ENCODE results near the gene LARGE2.

LARGE2 gene

DNA sequence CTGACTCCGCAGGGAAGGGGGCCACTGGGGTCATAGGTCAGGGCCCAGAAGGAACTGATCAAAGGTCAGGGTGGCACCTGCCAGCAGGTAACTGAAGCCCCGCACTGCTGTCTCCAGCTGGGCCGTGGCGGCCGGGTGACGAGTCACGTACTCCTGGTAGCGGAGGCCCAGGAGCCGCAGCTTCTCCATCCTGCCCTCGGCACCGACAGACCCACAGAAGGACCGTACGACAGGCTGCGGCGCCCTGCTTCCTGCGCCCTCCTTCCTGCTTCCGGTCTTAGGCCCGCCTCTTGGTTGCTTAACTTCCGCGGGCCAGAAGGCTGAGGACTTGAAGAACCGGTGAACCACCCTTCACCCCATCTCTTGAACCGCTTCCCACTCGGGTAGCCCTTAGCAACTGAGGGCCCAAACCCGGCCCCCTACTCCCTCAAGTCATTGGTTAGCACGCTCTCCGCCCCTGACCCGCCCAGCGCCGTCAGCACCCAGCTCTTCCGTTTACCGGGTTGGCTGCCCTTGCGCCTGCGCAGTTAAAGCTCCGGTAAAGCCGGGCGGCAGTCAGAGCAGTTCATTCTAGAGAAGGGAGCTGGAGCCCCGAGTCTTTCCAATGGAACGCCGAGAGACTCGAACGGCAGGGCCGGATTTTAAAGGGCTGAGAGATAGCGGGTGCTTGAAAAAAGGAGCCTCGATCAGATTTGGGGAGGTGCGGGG, 4.7 kb upstream of the LARGE2 start, which contains the start of gene PEX16:
Gene PEX16, minus strand, starts transcription at position 255 of the 708 bp plus-strand sequence. Its CDS starts 66 bp downstream, at position 189.
- DNase-seq, result peak; percentile 96

DNA sequence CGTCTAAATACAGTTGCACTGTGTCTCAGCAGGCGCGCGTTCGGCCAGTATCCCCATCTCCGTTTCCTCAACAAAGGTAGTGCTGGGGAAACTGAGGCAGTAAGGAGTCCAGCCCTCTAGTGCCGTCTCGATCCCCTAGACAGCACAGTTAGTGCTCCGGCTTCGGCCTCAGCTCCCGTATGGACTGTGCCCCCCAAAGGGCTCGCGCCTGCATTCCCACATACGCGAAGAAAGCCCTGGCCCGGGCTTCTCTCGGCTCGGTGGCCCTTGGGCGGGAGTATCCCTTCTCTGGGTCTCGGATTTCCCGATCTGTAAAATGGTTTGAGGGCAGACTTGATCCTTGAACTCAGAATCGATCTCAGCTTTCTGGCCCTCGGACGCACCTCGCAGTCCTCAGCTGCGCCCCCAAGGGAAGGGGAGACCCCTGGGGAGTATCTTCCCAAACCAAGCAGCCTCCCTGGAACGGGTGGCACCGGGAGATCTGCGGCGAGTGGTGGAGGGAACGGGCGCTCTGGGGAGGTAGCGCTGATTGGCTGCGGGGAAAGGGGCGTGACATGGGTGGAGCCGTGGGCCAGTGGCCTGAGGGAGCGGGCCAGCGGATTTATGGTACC, 4.0 kb upstream of the LARGE2 start:
- DNase-seq, result peak; percentile 73

DNA sequence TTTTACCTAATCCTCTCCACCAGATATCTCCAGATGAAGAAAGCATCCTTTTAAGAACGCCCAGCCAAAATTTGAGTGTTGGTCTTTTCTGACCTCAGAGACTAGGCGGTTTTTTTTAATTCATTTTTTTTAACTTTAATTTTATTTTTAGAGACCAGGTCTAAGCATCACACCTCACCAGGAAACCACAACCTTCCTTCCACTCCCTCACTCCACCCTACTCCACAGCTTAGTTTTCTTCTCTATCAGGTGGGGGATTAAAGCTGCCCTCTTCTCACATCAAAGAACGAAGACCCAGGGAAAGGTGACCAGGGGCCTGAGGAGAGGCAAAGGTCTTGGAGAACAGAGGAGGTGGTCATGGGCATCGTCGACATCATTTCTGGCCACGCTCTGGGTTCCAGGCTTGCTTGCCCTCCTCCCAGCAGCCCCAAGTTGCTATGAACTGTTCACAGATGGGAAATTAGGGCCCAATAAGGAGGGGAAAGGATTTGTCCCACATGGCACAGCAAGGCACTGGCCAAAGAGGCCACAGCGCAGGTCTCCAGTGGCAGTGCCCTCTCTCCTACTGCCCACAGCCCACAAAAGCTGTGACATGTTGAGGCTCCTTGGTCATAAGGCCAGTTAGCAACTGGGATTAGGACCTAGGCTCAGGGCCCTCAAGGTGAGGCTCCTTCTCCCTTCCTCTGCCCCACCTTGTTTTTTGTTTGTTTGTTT, 3.3 kb upstream of the LARGE2 start:
- no peak for DNase-seq

DNA sequence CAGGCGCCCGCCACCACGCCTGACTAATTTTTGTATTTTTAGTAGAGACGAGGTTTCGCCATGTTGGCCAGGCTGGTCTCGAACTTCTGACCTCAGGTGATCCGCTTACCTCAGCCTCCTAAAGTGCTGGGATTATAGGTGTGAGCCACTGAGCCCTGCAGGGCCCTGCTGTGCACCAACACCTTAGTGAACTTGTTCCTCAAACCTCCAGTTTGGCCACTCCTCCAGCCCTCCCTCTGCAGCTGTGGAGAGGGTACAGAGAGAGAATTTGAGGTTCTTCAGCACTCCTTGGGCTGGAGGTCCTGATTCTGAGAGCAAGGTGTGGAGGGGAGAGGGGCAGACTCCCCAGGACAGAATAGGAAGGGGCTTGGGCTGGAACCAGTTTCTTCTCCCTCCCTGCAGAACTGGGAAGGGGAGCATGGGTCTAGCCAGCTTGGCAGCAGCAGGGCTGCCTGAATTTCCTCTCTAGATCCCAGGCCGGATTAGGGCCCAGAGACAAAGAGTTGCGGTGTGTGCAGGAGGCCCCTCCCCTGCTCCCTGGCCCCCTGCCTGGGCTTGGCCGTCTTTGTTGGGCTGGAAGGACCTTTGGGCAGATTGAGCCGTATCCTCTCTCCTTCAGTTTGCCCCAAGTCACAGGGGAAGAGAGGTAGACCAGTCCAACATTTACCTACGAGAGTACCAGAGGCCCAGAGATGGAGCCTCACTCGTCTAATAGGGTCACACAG, 2.5 kb upstream of the LARGE2 start:
- DNase-seq, result no peak

DNA sequence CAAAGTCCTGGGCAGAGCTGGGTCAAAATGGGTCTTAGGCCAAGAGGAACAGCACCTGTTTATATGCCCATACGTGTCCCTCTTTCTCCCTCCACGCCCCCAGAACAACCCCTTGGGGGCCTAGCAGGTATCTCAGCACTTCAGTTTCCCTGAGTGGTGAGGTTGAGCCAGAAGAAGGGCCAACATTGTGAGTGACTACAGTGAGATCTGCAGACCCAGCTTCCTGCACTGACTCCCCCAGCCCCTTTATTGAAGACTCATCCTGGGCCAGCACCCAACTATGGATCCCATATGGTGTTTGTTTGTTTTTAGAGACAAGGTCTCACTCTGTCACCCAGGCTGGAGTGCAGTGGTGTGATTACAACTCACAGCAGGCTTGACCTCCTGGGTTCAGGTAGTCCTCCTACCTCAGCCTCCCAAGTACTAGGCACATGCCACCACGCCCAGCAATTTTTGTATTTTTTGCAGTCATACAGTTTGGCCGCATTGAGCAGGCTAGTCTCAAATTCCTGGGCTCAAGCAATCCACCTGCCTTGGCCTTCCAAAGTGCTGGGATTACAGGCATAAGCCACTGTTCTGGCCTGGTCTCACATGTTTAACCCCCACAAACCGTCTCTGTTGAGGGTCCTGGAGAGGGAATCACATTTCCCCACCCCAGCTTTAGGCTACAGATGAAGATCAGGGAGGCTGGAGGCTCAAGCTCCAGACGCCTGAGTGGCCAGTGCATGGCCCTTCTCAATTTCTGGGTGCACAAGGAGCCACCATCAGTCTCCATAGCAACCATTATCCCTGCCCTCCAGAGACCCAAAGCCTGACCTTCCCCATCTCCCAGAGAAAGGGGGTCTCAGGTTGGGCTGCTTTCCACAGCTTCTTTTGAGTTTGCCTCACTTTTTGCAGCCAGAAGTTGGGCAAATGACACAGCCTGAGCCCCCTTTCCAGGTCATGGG, 1.7 kb upstream of the LARGE2 start:
- no peak for DNase-seq

DNA sequence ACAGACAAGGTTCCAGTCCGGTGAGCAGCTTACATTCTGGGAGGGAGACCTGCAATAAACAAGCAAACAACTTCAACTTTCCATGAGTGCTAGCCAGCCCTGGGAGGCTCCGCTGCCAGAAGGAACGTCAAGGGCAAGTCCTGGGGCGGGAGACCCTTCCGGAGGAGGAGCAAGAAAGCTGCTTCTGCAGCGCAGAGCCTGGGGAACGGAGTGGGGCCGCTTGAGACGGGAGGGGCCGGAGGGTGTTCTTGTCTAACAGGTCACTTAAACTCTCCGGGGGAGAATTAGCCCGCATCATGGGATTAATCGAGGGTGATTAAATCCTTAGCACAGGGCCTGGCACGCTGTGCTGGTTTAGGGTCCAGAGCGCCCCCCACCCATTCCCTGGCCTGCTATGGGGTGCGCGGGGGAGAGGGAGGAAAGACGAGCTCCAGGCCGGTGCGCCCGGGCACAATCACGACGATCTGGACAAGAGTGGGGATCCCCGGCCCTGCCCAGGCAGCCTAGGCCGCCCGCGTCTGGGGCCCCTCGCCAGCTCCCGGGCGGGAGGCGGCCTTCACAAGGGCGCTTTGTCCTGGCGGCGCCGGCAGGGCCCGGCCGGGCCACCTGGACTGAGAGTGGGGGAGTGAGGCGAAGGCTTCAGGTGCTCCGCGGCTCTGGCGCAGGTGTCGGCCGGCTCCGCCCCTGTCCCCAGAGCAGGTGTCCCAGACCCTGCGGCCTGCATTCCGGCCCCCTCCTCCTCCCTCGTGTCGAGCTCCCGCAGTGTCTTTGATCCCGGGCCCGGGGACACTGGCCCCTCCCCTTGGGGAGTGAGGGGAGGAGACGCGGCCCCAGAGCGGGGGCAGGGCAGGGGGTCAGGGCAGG, 663 bp upstream of the LARGE2 start:
- no peak for DNase-seq

DNA sequence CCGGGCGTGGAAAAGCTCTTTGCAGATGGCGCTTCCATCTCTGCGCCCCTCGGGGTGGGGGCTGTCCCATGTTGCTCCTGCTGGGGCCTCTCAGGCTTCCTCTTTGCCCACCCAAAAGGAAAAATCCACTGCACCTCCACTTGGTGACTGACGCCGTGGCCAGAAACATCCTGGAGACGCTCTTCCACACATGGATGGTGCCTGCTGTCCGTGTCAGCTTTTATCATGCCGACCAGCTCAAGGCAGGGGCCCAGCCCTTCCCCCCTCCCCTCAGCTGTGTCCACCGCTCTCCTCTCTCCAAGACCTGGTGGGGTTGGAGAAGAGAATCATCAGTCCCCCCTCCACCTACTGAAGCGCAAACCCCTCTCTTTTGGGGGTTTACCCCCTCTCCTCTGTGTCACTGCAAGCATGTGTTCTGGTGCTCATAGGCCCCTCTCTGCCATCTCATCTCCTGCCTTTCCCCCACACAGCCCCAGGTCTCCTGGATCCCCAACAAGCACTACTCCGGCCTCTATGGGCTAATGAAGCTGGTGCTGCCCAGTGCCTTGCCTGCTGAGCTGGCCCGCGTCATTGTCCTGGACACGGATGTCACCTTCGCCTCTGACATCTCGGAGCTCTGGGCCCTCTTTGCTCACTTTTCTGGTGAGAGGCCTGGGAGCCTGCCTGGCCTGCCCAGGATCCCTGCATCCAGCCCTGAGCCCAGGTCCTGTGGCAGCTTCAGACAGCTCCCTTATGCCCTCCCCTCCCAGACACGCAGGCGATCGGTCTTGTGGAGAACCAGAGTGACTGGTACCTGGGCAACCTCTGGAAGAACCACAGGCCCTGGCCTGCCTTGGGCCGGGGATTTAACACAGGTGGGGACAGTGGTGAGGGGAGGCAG, 1.8 kb downstream of the LARGE2 start:
- DNase-seq, result no peak

DNA sequence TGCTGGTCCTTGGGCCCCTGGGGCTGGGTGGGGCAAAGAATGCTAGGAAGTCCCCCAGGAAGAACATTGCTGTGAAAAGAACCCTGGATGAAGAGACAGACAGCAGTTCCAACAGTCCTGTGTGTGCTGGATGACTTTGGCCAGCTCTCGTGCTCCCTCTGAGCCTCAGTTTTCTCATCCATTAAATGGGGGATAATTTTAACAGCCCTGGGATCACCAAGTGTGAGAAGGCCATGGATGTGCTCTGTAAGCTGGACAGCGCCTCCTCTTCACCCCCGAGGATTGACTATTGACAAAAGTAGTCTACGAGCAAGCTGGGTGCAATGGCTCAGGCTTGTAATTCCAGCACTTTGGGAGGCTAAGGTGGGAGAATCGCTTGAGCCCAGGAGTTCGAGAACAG, 2.5 kb downstream of the LARGE2 start:
- no peak for DNase-seq

DNA sequence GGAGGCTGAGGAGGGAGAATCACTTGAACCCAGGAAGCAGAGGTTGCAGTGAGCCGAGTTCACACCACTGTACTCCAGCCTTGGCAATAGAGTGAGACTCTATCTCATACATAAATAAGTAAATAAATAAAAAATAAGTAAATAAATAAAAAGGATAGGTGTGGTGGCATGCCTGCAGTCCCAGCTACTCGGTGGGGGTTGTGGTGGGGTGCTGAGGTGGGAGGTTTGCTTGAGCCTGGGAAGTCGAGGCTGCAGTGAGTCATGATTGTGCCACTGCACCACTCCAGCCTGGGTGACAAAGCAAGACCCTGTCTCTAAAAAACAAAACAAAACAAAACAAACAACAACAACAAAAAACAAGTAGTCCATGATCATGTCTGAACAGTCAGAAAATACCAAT, 3.1 kb downstream of the LARGE2 start:
- DNase-seq, result no peak

DNA sequence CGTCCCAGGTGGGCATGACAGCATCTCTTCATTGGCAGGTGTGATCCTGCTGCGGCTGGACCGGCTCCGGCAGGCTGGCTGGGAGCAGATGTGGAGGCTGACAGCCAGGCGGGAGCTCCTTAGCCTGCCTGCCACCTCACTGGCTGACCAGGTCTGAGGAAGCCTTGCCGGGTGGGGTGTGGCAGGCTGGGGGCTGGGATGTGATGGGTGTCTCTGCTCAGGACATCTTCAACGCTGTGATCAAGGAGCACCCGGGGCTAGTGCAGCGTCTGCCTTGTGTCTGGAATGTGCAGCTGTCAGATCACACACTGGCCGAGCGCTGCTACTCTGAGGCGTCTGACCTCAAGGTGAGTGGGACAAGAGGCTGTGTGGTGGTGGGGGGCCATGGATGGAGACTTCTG, 3.5 kb downstream of the LARGE2 start:
- DNase-seq, result no peak

DNA sequence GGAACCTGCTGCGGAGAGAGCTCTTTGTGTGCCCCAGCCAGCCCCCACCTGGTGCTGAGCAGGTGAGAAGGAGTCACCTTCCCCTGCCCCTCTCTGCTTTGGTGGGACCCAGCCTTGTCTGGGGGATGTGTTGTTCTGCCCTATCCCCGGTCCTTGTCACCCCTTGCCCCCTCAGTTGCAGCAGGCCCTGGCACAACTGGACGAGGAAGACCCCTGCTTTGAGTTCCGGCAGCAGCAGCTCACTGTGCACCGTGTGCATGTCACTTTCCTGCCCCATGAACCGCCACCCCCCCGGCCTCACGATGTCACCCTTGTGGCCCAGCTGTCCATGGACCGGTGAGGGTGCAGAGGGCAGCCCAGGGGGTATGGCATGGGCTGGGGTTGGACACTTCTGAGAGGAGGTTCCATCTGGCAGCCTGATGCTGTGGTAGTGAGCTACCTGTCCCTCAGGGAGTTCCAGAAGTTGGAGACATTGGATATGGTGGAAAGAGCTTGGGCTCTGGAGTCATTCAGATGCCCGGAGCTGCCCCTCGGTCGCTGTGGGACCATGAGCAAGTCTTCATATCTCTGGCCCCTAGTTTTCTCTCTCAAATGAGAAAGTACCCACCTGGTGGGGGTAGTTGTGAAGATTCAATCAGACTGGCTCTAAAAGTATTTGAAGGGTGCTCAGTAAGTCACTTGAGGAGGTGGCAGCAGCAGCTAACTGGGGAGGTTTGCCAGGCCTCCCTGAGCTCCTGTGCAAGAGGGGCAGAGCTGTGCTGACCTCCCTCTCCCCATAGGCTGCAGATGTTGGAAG, 4.3 kb downstream of the LARGE2 start:
- DNase-seq, result no peak

DNA sequence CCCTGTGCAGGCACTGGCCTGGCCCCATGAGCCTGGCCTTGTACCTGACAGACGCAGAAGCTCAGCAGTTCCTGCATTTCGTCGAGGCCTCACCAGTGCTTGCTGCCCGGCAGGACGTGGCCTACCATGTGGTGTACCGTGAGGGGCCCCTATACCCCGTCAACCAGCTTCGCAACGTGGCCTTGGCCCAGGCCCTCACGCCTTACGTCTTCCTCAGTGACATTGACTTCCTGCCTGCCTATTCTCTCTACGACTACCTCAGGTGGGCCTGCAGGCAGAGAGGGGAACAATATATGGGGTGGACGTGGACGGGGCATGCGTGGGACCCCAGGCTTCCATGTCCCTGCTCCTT, 4.9 kb downstream of the LARGE2 start:
- no peak for DNase-seq

DNA sequence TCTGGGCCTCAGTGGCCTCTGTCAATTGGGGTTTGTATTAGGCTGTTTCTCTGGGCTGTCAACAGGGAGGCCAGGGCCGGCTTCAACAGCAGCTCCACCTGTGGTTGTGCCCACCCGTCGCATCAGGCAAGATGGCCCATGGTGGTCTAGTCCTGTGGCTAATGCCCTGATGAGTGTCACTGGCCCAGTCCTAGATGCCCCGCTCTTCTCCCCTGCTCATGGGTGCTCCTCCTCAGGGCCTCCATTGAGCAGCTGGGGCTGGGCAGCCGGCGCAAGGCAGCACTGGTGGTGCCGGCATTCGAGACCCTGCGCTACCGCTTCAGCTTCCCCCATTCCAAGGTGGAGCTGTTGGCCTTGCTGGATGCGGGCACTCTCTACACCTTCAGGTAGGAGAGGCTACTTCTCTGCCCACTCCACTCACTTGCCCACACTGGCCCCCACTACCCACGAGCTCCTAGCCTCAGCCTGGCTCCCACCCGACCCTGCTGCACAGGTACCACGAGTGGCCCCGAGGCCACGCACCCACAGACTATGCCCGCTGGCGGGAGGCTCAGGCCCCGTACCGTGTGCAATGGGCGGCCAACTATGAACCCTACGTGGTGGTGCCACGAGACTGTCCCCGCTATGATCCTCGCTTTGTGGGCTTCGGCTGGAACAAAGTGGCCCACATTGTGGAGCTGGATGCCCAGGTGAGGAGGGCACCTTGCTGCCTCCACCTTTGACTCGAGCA, 5.4 kb downstream of the LARGE2 start:
- no peak for DNase-seq

DNA sequence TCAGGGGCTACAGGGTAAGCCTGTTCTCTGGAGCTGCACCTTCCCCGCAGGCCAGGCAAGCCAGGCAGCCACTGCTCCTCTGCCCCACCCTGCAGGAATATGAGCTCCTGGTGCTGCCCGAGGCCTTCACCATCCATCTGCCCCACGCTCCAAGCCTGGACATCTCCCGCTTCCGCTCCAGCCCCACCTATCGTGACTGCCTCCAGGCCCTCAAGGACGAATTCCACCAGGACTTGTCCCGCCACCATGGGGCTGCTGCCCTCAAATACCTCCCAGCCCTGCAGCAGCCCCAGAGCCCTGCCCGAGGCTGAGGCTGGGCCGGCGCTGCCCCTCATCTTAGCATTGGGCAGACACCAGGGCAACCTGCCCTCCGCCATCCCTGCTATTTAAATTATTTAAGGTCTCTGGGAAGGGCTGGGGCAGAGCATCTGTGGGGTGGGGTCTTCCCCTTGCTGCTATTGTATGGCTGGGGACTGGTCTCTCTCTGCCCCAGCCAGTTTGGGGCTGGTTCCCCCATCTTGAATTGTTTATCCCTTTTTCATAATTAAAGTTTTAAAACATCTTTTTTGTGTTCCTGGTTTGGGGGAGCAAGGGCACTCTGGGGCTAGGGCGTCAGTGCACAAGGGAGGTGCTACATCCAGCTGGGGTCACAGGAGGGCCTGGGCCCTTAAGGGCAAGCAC, 6.2 kb downstream of the LARGE2 start:
- no peak for DNase-seq

DNA sequence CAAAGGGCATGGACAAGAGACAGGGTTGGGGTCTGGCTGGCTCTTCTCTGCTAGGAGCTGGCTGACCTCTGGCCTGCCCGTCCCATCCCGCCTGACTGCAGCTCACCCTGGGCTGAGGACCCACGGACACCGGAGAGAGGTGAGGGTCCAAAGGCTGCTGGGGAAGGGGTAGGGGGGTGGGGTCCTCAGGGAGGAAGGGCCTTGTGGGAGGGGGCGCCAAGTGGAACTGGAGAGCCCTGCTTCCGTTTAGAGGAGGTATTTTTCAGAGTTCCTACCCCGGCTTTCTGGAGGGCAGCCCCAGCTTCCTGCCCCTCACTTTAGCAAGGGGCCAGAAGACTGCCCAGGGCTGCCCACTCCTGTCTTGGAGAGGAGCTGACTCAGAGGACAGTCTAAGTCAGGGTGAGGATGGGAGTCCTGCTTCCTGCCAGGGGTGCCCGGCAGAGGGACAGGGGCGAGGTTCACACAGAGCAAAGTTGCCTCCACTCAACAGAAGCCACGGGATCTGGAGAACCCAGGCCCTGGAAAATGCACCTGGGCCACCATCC, 7.1 kb downstream of the LARGE2 start:
- no peak for DNase-seq

DNA sequence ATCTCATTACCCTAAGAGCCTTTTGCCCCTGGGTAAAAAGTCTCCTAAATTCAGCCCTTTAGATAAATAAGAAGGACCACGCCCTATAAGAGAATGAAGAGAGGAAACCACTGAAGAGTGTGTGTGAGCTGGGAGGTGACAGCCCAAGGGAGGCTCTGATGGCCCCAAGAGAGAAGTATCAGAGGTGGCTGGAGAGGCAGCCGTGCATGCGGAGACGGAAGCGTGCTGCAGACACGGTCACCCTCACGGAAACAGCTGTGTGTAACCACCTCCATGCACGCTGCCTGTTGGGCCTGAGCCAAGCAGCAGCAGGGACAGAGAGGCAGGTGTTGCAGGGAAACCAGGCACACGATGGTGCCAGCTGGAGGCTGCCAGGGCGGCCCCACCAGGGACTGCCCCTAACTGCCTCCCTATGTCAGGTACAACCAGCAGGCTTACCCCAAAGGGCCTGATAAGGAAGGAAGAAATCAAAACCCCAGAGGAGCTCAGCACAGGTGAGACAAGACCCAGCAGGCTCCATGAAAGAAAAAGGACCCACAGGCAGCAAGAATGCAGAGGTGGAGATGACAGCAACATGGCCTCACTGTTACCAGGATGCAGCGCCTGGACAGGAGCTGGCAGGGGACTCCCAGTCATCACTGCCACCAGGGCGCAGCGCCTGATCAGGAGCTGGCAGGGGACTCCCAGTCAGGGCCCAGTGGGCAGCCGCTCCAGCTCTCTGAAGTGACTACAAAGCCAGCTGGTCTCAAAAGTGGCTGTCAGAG, 7.8 kb downstream of the LARGE2 start:
- no peak for DNase-seq

DNA sequence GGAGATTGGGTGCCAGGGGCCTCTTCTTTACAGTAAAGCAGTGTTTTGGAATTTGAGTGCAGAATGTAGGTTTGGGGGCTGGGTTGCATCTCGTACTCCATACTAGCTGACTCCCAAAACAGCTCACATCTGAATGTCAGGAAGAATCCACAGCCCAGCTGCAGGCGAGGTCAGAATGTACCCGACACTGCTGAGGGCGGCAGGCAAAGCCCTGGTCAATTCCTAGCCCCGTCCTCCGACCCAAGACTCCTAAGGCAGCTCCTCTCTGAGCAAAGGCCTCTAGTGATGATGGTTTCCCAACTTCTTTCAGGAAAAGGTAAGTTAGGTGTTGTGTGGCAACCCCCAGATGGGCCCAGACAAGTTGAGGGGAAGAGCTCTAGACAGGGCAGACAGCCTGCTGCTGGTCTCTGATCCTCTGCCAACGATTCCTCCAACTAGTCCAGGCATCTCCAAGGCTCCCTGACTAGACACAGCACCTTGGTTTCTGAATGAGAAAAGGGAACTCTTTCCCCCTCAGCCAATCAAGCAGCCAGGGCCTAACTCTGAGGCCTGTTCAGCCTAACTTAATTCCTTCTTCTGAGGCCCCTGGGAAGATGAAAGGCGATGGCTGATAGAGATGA, 8.6 kb downstream of the LARGE2 start:
- DNase-seq, result no peak
